IMR-90 (cell line): ENCODE results near the gene CROCC.
"Not testable (repeated sequence)": the region's sequence is repeated elsewhere in the genome, so short reads cannot be mapped to it uniquely, and the experiment has no call there.

Experiments used
- CTCF ChIP-seq: conservative IDR thresholded peaks from 2 replicates; pipeline ENCODE4 v1.5.1; 2012; ENCODE audit warnings: mild to moderate bottlenecking, low read depth, low read length, improper control_type of control experiment
- RAD21 ChIP-seq: IDR thresholded peaks from 2 replicates; pipeline ENCODE4 v1.6.1; 2012; ENCODE audit warnings: low read length, improper control_type of control experiment

DNA sequence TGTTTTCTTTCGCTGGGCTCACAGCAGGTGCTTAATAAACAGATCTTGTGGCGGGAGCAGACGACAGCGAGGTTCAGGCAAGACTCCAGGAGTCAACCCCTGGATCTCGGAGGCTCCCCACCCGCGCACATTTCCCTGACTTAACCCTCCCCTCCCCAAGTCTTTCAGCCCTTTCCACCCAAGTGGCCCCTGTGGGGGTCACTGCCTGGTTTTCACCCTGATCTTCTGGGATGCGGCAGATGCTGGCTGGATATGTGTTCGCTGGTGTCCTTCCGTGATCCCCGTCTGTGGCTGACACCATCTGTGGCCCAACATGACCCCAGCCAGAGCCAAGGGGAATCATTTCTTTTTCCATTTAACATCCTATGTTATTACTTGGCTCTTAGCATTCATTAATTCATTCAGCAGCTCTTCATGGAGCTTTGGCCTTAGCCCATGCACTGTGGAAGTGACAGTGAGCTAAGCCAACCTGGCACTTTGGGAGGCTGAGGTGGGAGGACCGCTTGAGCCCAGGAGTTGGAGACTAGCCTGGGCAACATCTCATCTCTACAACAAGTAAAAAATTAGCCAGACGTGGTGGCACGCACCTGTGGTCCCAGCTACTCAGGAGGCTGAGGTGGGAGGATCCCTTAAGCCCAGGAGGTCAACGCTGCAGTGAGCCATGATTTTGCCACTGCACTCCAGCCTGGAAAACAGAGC lies 6.7 kb upstream of the CROCC start:
- not testable (repeated sequence) for TF ChIP-seq CTCF, RAD21
